H9 (cell line): ENCODE data around the gene BCORL1. TPM values are rescaled to one million over a fixed set of nuclear protein-coding genes. Genes with fewer than 3 reads are reported as not detected.

Experiments
- DNase-seq: peaks from one replicate; pipeline ENCODE4 v3.0.0-alpha.2; 2017
- H2AFZ ChIP-seq: one replicate; pipeline ENCODE4 v1.6.1; 2013; ENCODE audit warnings: mild to moderate bottlenecking, low read length, control low read depth, moderate library complexity
- H2AK5ac ChIP-seq: 2 replicates; pipeline ENCODE4 v1.6.1; 2013; ENCODE audit warnings: low read length, control low read depth, mixed read lengths; ENCODE audit not compliant: insufficient read length
- H2BK120ac ChIP-seq: one replicate; pipeline ENCODE4 v1.6.1; 2013; ENCODE audit warnings: low read depth, mild to moderate bottlenecking, low read length, control low read depth, inconsistent platforms; ENCODE audit not compliant: poor library complexity, severe bottlenecking
- H2BK12ac ChIP-seq: 2 replicates; pipeline ENCODE4 v1.6.1; 2013; ENCODE audit warnings: low read length, control low read depth, mixed read lengths, low read depth; ENCODE audit not compliant: insufficient read length
- H2BK15ac ChIP-seq: 2 replicates; pipeline ENCODE4 v1.6.1; 2013; ENCODE audit warnings: low read depth, low read length, control low read depth
- H2BK20ac ChIP-seq: one replicate; pipeline ENCODE4 v1.6.1; 2013; ENCODE audit warnings: low read depth, mild to moderate bottlenecking, low read length, control low read depth, inconsistent platforms; ENCODE audit not compliant: poor library complexity, severe bottlenecking
- H2BK5ac ChIP-seq: 2 replicates; pipeline ENCODE4 v1.6.1; 2013; ENCODE audit warnings: low read length, control low read depth, mixed read lengths; ENCODE audit not compliant: insufficient read length
- H3K14ac ChIP-seq: 2 replicates; pipeline ENCODE4 v1.6.1; 2013; ENCODE audit warnings: low read length, control low read depth; ENCODE audit not compliant: insufficient read depth
- H3K18ac ChIP-seq: 2 replicates; pipeline ENCODE4 v1.6.1; 2013; ENCODE audit warnings: low read depth, mild to moderate bottlenecking, mixed read lengths, low read length, control low read depth; ENCODE audit not compliant: insufficient read length
- H3K23ac ChIP-seq: 2 replicates; pipeline ENCODE4 v1.6.1; 2013; ENCODE audit warnings: low read length, control low read depth, mixed read lengths, low read depth; ENCODE audit not compliant: insufficient read length
- H3K23me2 ChIP-seq: 2 replicates; pipeline ENCODE4 v1.6.1; 2013; ENCODE audit warnings: low read depth, mild to moderate bottlenecking, mixed read lengths, low read length, control low read depth; ENCODE audit not compliant: insufficient read length, poor library complexity, severe bottlenecking
- H3K27ac ChIP-seq: 2 replicates; pipeline ENCODE4 v1.5.1; 2013; ENCODE audit warnings: low read length, control low read depth, mixed read lengths, low read depth; ENCODE audit not compliant: insufficient read length
- H3K27me3 ChIP-seq: 2 replicates; pipeline ENCODE4 v1.6.1; 2013; ENCODE audit warnings: low read length, control low read depth, inconsistent platforms; ENCODE audit not compliant: insufficient read depth
- H3K4ac ChIP-seq: 2 replicates; pipeline ENCODE4 v1.6.1; 2013; ENCODE audit warnings: low read depth, mild to moderate bottlenecking, control low read depth, inconsistent platforms, low read length, moderate library complexity
- H3K4me1 ChIP-seq: 2 replicates; pipeline ENCODE4 v1.6.1; 2013; ENCODE audit warnings: low read length, control low read depth, inconsistent platforms; ENCODE audit not compliant: insufficient read depth
- H3K4me2 ChIP-seq: 2 replicates; pipeline ENCODE4 v1.6.1; 2013; ENCODE audit warnings: low read length, control low read depth, mixed read lengths; ENCODE audit not compliant: insufficient read length, insufficient read depth
- H3K56ac ChIP-seq: 2 replicates; pipeline ENCODE4 v1.6.1; 2013; ENCODE audit warnings: low read depth, mild to moderate bottlenecking, mixed read lengths, low read length, control low read depth; ENCODE audit not compliant: insufficient read length
- H3K79me1 ChIP-seq: 2 replicates; pipeline ENCODE4 v1.6.1; 2013; ENCODE audit warnings: low read depth, mild to moderate bottlenecking, moderate library complexity, low read length, control low read depth, inconsistent platforms; ENCODE audit not compliant: insufficient read depth, poor library complexity, severe bottlenecking
- H3K79me2 ChIP-seq: 2 replicates; pipeline ENCODE4 v1.6.1; 2013; ENCODE audit warnings: low read length, control low read depth, inconsistent platforms; ENCODE audit not compliant: insufficient read depth
- H3K9ac ChIP-seq: 2 replicates; pipeline ENCODE4 v1.6.1; 2013; ENCODE audit warnings: low read length, control low read depth, mixed read lengths; ENCODE audit not compliant: insufficient read length; ENCODE audit errors: extremely low read depth
- H3K9me3 ChIP-seq: one replicate; pipeline ENCODE4 v1.6.1; 2013; ENCODE audit warnings: low read depth, low read length, inconsistent platforms; ENCODE audit not compliant: control insufficient read depth
- H3T11ph ChIP-seq: one replicate; pipeline ENCODE4 v1.6.1; 2013; ENCODE audit warnings: mild to moderate bottlenecking, low read length, control low read depth, inconsistent platforms
- H4K20me1 ChIP-seq: one replicate; pipeline ENCODE4 v1.6.1; 2013; ENCODE audit not compliant: control insufficient read depth, insufficient read length, insufficient read depth
- H4K5ac ChIP-seq: 2 replicates; pipeline ENCODE4 v1.6.1; 2013; ENCODE audit warnings: low read depth, mild to moderate bottlenecking, mixed read lengths, low read length, control low read depth; ENCODE audit not compliant: insufficient read length
- H4K8ac ChIP-seq: replicated peaks from 2 replicates; pipeline ENCODE4 v1.6.1; 2013; ENCODE audit warnings: low read length, control low read depth, mixed read lengths, low read depth; ENCODE audit not compliant: insufficient read length
- H4K91ac ChIP-seq: 2 replicates; pipeline ENCODE4 v1.6.1; 2013; ENCODE audit warnings: low read depth, mild to moderate bottlenecking, moderate library complexity, mixed read lengths, low read length, control low read depth; ENCODE audit not compliant: insufficient read length
- H3K27ac Mint-ChIP-seq, 3 experiments: 2 replicates in 2 of 3; 3 replicates in 1 of 3; pipeline ENCODE4 v1.8.0; 2020 to 2021; ENCODE audit warnings: mixed read lengths in 3 of 3, mild to moderate bottlenecking in 1 of 3, moderate library complexity in 1 of 3
- H3K27me3 Mint-ChIP-seq: 2 replicates; pipeline ENCODE4 v1.8.0; 2021; ENCODE audit warnings: low read depth, mild to moderate bottlenecking, moderate library complexity, mixed read lengths
- H3K36me3 Mint-ChIP-seq, 3 experiments: 2 replicates in 2 of 3; 3 replicates in 1 of 3; pipeline ENCODE4 v1.8.0; 2020 to 2021; ENCODE audit warnings: low read depth in 3 of 3, mixed read lengths in 3 of 3; ENCODE audit not compliant: insufficient read depth in 1 of 3
- H3K4me1 Mint-ChIP-seq, 2 experiments: 2 replicates each; pipeline ENCODE4 v1.8.0; 2020; ENCODE audit warnings: mixed read lengths in 2 of 2
- H3K4me3 Mint-ChIP-seq, 2 experiments: 2 replicates in 1 of 2; 3 replicates in 1 of 2; pipeline ENCODE4 v1.8.0; 2020 to 2021; ENCODE audit warnings: mild to moderate bottlenecking in 2 of 2, mixed read lengths in 2 of 2, moderate library complexity in 1 of 2
- H3K9me3 Mint-ChIP-seq, 2 experiments: 2 replicates in 1 of 2; 3 replicates in 1 of 2; pipeline ENCODE4 v1.8.0; 2020; ENCODE audit warnings: mild to moderate bottlenecking in 2 of 2, mixed read lengths in 2 of 2, moderate library complexity in 1 of 2
- CTCF ChIP-seq: fragments of 200-600 bp; sonication (generic); conservative IDR thresholded peaks from 3 replicates; pipeline ENCODE4 v1.8.0; 2021; ENCODE audit warnings: antibody characterized with exemption, mild to moderate bottlenecking
- WGBS: extraction: QIAGEN DNeasy Blood & Tissue Kit; methylation state at CpG from one replicate; pipeline ENCODE4 v1.1.7; 2013; ENCODE audit warnings: missing lambda C conversion rate, low lambda C conversion rate, mixed read lengths; ENCODE audit not compliant: insufficient read length; ENCODE audit errors: extremely low coverage; 5-methylcytosine and 5-hydroxymethylcytosine counted together
- total RNA-seq: library from RNA; stranded (reverse); gene quantifications from 2 replicates; pipeline ENCODE4 v1.2.1, GENCODE V29; 2021

BCORL1 gene
- total RNA-seq, 1 experiment from 2014 or later: 6.1 TPM

- Histone ChIP-seq H3K18ac (no peak overlapping the region), H3K14ac (no peak overlapping the region), H2BK15ac (no peak overlapping the region), H3K79me2 (no peaks in the 10 kb centered on the region), H3K9me3 (peaks cover 8% of the 10 kb centered on the region), H3K4me1 (no peaks in the 10 kb centered on the region; the same call in 1 of the 2 replicates), H3T11ph (no peak overlapping the region), H2AFZ (no peak overlapping the region), H3K23me2 (no peaks in the 10 kb centered on the region), H3K4ac (no peak overlapping the region), H2AK5ac (no peak overlapping the region), H4K20me1 (no peaks in the 10 kb centered on the region), H2BK20ac (no peak overlapping the region), H2BK5ac (no peak overlapping the region), H2BK120ac (no peak overlapping the region), H3K23ac (no peak overlapping the region), H3K27me3 (no peaks in the 10 kb centered on the region), H3K56ac (no peak overlapping the region), H4K91ac (no peak overlapping the region), H3K4me2 (no peak overlapping the region), H2BK12ac (no peak overlapping the region), H4K8ac (no peak overlapping the region), H4K5ac (no peak overlapping the region), H3K79me1 (no peaks in the 10 kb centered on the region), H3K9ac (no peak overlapping the region), H3K27ac (no peak overlapping the region)
- Mint-ChIP-seq H3K9me3 (peaks cover 0 to 78% of the 10 kb centered on the region in 2 experiments; a peak in 2 of 5 replicates), H3K36me3 (peaks cover 12 to 30% (median 25%) of the 10 kb centered on the region in 3 experiments), H3K27me3 (peaks cover 8% of the 10 kb centered on the region), H3K4me1 (peaks cover 2 to 20% of the 10 kb centered on the region in 2 experiments; a peak in 3 of 4 replicates), H3K27ac (no peak overlapping the region), H3K4me3 (no peak overlapping the region)
- no CpG with 5 or more reads among the region's 10 CpGs for WGBS
- DNase-seq: no peak
- TF ChIP-seq CTCF: no peak
These were observed 70.8 kb downstream of the BCORL1 start for GRCh38 chrX:130053236-130053635.
